Ovary (tissue), 3 donors: ENCODE measurements around the gene BUD23.

Experiments used
- CTCF ChIP-seq, 3 donors: fragments of 450-650 bp in 2 of 3; fragments of 200-600 bp in 1 of 3; IDR thresholded peaks; one replicate each; pipeline versions ENCODE4 v1.5.1 to v1.8.0; 2016 to 2022; ENCODE audit warnings: antibody characterized with exemption in 3 of 3, mild to moderate bottlenecking in 1 of 3
- POLR2A ChIP-seq: fragments of 450-650 bp; IDR thresholded peaks from one replicate; pipeline ENCODE4 v1.6.1; 2017; ENCODE audit warnings: antibody characterized with exemption, mild to moderate bottlenecking, moderate library complexity
- donor health status: DM: no; HTN: no; CAD: no.

- TF ChIP-seq CTCF (IDR thresholded peaks at IDR 0.05), result no peak
- TF ChIP-seq POLR2A, result no peak
These were observed 39.4 kb downstream of the BUD23 start for GRCh38 chr7:73722785-73723184.
